T-cell (primary cell): ENCODE results near the gene EYA2. TPM values are rescaled to one million over a fixed set of nuclear protein-coding genes. Genes with fewer than 3 reads are reported as not detected.

Source experiments
- ATAC-seq, 4 experiments: fragments of 200-7000 bp in 3 of 4; fragments of 150-1000 bp in 1 of 4; cut with Tn5 transposase; replicated peaks in 1 of 4; 1 replicate in 3 of 4; 2 replicates in 1 of 4; pipeline ENCODE4 v1.10.0; 2021; ENCODE audit warnings: moderate library complexity in 3 of 4, mild to moderate bottlenecking in 2 of 4, moderate number of reproducible peaks in 1 of 4
- CTCF ChIA-PET, 2 donors: fragments of 300-600 bp; sonication (Branson Sonifier 250); formaldehyde crosslinking; loops; one replicate each; lab custom pipeline; 2022; ENCODE audit warnings: antibody characterized with exemption in 2 of 2; lab: Charles Lee
- POLR2A ChIA-PET, 2 donors: fragments of 300-600 bp; sonication (Branson Sonifier 250); formaldehyde crosslinking; loops; one replicate each; lab custom pipeline; 2022; ENCODE audit warnings: antibody characterized with exemption in 2 of 2; lab: Charles Lee
- DNase-seq, 35 experiments: peaks; one replicate each; pipeline versions ENCODE4 v3.0.0 to v3.0.0-alpha.2; 2013 to 2023
- H3K27ac ChIP-seq: one replicate; pipeline ENCODE4 v1.5.1; 2013; ENCODE audit warnings: low read length
- H3K27me3 ChIP-seq, 2 experiments: replicated peaks in 1 of 2; 1 replicate in 1 of 2; 2 replicates in 1 of 2; pipeline versions ENCODE4 v1.6.1 to v1.7.0; 2013; ENCODE audit warnings: low read length in 1 of 2, mixed read lengths in 1 of 2; ENCODE audit not compliant: control insufficient read depth in 2 of 2, insufficient read depth in 2 of 2; ENCODE audit errors: extremely low read depth in 1 of 2
- H3K36me3 ChIP-seq, 2 donors: 1 replicate in 1 of 2; 2 replicates in 1 of 2; pipeline versions ENCODE4 v1.6.1 to v1.7.0; 2013; ENCODE audit warnings: low read length in 1 of 2; ENCODE audit not compliant: control insufficient read depth in 2 of 2, insufficient read depth in 1 of 2; ENCODE audit errors: extremely low read depth in 1 of 2
- H3K4me1 ChIP-seq, 2 experiments: 1 replicate in 1 of 2; 2 replicates in 1 of 2; pipeline versions ENCODE4 v1.6.1 to v1.7.0; 2013; ENCODE audit warnings: low read length in 2 of 2, mixed read lengths in 1 of 2; ENCODE audit not compliant: insufficient read depth in 2 of 2, control insufficient read depth in 1 of 2; ENCODE audit errors: extremely low read depth in 1 of 2
- H3K4me3 ChIP-seq, 2 donors: 1 replicate in 1 of 2; 2 replicates in 1 of 2; pipeline versions ENCODE4 v1.5.1 to v1.7.0; 2013; ENCODE audit warnings: mild to moderate bottlenecking in 2 of 2, low read length in 1 of 2, moderate library complexity in 1 of 2; ENCODE audit not compliant: control insufficient read depth in 1 of 2; ENCODE audit errors: extremely low read depth in 1 of 2
- H3K9me3 ChIP-seq: 2 replicates; pipeline ENCODE4 v1.7.0; 2013
- H3K27ac Mint-ChIP-seq, 2 donors: one replicate each; pipeline ENCODE4 v1.8.0; 2020 to 2021; ENCODE audit warnings: mild to moderate bottlenecking in 2 of 2, mixed read lengths in 2 of 2
- H3K27me3 Mint-ChIP-seq, 2 donors: one replicate each; pipeline ENCODE4 v1.8.0; 2021 to 2022; ENCODE audit warnings: mixed read lengths in 2 of 2
- H3K36me3 Mint-ChIP-seq: one replicate; pipeline ENCODE4 v1.8.0; 2021; ENCODE audit warnings: mixed read lengths
- H3K4me1 Mint-ChIP-seq, 3 donors: one replicate each; pipeline ENCODE4 v1.8.0; 2020 to 2022; ENCODE audit warnings: mixed read lengths in 3 of 3, mild to moderate bottlenecking in 1 of 3
- H3K4me3 Mint-ChIP-seq, 3 donors: one replicate each; pipeline ENCODE4 v1.8.0; 2020 to 2022; ENCODE audit warnings: mild to moderate bottlenecking in 3 of 3, mixed read lengths in 3 of 3, moderate library complexity in 3 of 3
- H3K9me3 Mint-ChIP-seq, 3 donors: one replicate each; pipeline ENCODE4 v1.8.0; 2020 to 2022; ENCODE audit warnings: mixed read lengths in 3 of 3
- WGBS: methylation state at CpG from one replicate; pipeline ENCODE4 v1.1.5; 2013; ENCODE audit warnings: missing lambda C conversion rate; ENCODE audit not compliant: insufficient coverage; 5-methylcytosine and 5-hydroxymethylcytosine counted together
- total RNA-seq, 35 experiments: library from RNA in 6 of 35; stranded (reverse) in 6 of 35; fragments of 120-200 nt in 1 of 35; gene quantifications; one replicate each; pipeline versions ENCODE4 v1.2.1 to v1.2.4 and lab custom pipeline; 2013 to 2026

Gene EYA2
- total RNA-seq, 5 donors from 2014 or later (not counting 1 experiment from before 2014, with no cell fraction given) = not detected

DNA sequence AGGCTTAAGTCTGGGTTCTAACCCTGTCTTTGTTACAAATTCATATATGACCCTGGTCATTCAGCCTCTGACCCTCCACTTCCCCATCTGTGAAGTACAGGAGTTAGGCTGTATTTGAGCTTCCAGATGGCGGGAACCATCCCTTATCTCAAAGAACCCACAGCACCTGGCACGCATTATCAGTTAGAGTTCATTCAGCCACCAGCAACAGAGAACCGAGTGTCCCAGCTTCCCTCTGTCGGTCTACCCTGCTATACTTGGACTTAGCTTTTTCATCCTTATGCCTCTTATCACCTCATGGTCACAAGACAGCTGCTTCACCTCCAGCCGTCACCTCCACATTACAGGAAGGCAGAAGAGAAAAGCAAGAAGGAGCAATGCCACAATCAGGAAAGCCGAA is 147.8 kb downstream of the EYA2 start:
- Histone ChIP-seq H3K36me3 (no peaks in the 10 kb centered on the region), H3K27me3 (peaks cover 0 to 13% of the 10 kb centered on the region in 2 experiments), H3K9me3 (no peaks in the 10 kb centered on the region), H3K4me3 (no peak overlapping the region), H3K4me1 (no peaks in the 10 kb centered on the region), H3K27ac (no peak overlapping the region)
- 84% methylated on average over 4 of the region's 6 CpGs for WGBS
- Mint-ChIP-seq H3K4me1 (no peaks in the 10 kb centered on the region), H3K27me3 (peaks cover 18 to 22% of the 10 kb centered on the region in 2 donors), H3K27ac (no peak overlapping the region), H3K4me3 (no peak overlapping the region), H3K36me3 (no peaks in the 10 kb centered on the region), H3K9me3 (peaks cover 6 to 10% (median 8%) of the 10 kb centered on the region in 3 donors)
- ChIA-PET POLR2A (no interaction called here), CTCF (no interaction called here)
- ATAC-seq = no peak
- no peak for DNase-seq

DNA sequence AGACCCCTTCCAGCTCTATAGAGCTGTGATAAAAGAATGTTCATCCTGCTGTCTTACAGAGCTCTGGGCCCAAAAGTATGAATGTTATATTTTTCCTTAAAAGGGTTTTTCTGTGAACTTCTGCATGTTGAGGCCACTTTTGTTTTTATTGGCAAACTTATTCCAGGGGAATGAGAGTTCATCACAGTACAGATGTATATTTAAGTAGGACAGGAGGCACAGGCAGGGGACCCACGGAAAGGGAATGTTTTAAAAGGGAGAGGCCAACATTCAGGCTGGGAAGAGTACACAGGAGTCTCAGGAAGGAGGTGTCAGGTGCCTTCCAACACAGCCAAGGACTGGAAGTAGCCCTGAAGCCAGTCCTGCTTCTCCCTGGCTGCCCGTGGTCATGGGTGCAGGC is 148.4 kb downstream of the EYA2 start:
- 71% methylated on average over 2 of the region's 2 CpGs for WGBS
- peaks cover 20 to 24% of the 10 kb centered on the region in 2 donors for H3K27me3 Mint-ChIP-seq
- no peaks in the 10 kb centered on the region for H3K36me3 ChIP-seq

GRCh38 chr20:47044938-47045337 is 150.3 kb downstream of the EYA2 start:
- Histone ChIP-seq H3K27me3 (peaks cover 0 to 17% of the 10 kb centered on the region in 2 experiments), H3K4me3 (no peak overlapping the region), H3K27ac (no peak overlapping the region), H3K36me3 (no peaks in the 10 kb centered on the region), H3K9me3 (no peaks in the 10 kb centered on the region), H3K4me1 (no peaks in the 10 kb centered on the region)
- Mint-ChIP-seq H3K36me3 (no peaks in the 10 kb centered on the region), H3K4me1 (no peaks in the 10 kb centered on the region), H3K27ac (no peak overlapping the region), H3K9me3 (peaks cover 6 to 10% (median 8%) of the 10 kb centered on the region in 3 donors), H3K4me3 (no peak overlapping the region), H3K27me3 (peaks cover 17 to 22% of the 10 kb centered on the region in 2 donors)
- ATAC-seq (no peak), DNase-seq (no peak)
- 71% methylated on average over 1 of the region's 1 CpG for WGBS
- POLR2A ChIA-PET = no interaction called here
- CTCF ChIA-PET = no interaction called here

More for the DNA sequence above, 148.4 kb downstream of the EYA2 start:
- Histone ChIP-seq H3K27me3 (peaks cover 0 to 17% of the 10 kb centered on the region in 2 experiments), H3K4me3 (no peak overlapping the region), H3K4me1 (no peaks in the 10 kb centered on the region), H3K9me3 (no peaks in the 10 kb centered on the region), H3K27ac (no peak overlapping the region)
- ATAC-seq (no peak), DNase-seq (no peak)
- POLR2A ChIA-PET = no interaction called here
- Mint-ChIP-seq H3K4me3 (no peak overlapping the region), H3K36me3 (no peaks in the 10 kb centered on the region), H3K4me1 (no peaks in the 10 kb centered on the region), H3K27ac (no peak overlapping the region), H3K9me3 (peaks cover 6 to 10% (median 8%) of the 10 kb centered on the region in 3 donors)
- CTCF ChIA-PET = no interaction called here

- ChIA-PET POLR2A (no interaction called here), CTCF (no interaction called here)
- H3K9me3 Mint-ChIP-seq = peaks cover 6 to 10% (median 8%) of the 10 kb centered on the region in 3 donors
- no peak for ATAC-seq
- Histone ChIP-seq H3K4me3 (no peak overlapping the region), H3K27ac (no peak overlapping the region), H3K27me3 (peaks cover 0 to 14% of the 10 kb centered on the region in 2 experiments), H3K9me3 (no peaks in the 10 kb centered on the region), H3K36me3 (no peaks in the 10 kb centered on the region), H3K4me1 (no peaks in the 10 kb centered on the region)
- H3K4me1 Mint-ChIP-seq = no peaks in the 10 kb centered on the region
- WGBS = 80% methylated on average over 3 of the region's 5 CpGs
- DNase-seq = no peak
- H3K27ac Mint-ChIP-seq = no peak overlapping the region
- no peak overlapping the region for H3K4me3 Mint-ChIP-seq
- H3K36me3 Mint-ChIP-seq = no peaks in the 10 kb centered on the region
- peaks cover 15 to 24% of the 10 kb centered on the region in 2 donors for H3K27me3 Mint-ChIP-seq
Measured at GRCh38 chr20:47048054-47048453, 153.4 kb downstream of the EYA2 start.

- no peak overlapping the region for H3K27ac ChIP-seq
- peaks cover 0 to 14% of the 10 kb centered on the region in 2 experiments for H3K27me3 ChIP-seq
- no peaks in the 10 kb centered on the region for H3K9me3 ChIP-seq
- no peak for ATAC-seq
- no peaks in the 10 kb centered on the region for H3K4me1 ChIP-seq
- no peak overlapping the region for H3K4me3 Mint-ChIP-seq
- CTCF ChIA-PET = no interaction called here
- no peak for DNase-seq
- H3K9me3 Mint-ChIP-seq = peaks cover 6 to 10% (median 8%) of the 10 kb centered on the region in 3 donors
- H3K27me3 Mint-ChIP-seq = peaks cover 15 to 21% of the 10 kb centered on the region in 2 donors
- no peaks in the 10 kb centered on the region for H3K36me3 ChIP-seq
- POLR2A ChIA-PET = no interaction called here
- H3K4me1 Mint-ChIP-seq = no peaks in the 10 kb centered on the region
- no peaks in the 10 kb centered on the region for H3K36me3 Mint-ChIP-seq
- no peak overlapping the region for H3K27ac Mint-ChIP-seq
- WGBS = 60% methylated on average over 6 of the region's 7 CpGs
- no peak overlapping the region for H3K4me3 ChIP-seq
Measured at GRCh38 chr20:47049771-47050170, 155.1 kb downstream of the EYA2 start.

- 91% methylated on average over 11 of the region's 14 CpGs for WGBS
Measured at GRCh38 chr20:47050996-47051395, 156.4 kb downstream of the EYA2 start.

More at GRCh38 chr20:47050996-47051395, 156.4 kb downstream of the EYA2 start:
- Mint-ChIP-seq H3K27me3 (peaks cover 15 to 27% of the 10 kb centered on the region in 2 donors), H3K4me3 (no peak overlapping the region), H3K36me3 (no peaks in the 10 kb centered on the region), H3K27ac (no peak overlapping the region), H3K4me1 (no peaks in the 10 kb centered on the region), H3K9me3 (no peaks in the 10 kb centered on the region)
- ChIA-PET POLR2A (no interaction called here), CTCF (no interaction called here)
- Histone ChIP-seq H3K27me3 (peaks cover 0 to 16% of the 10 kb centered on the region in 2 experiments), H3K4me1 (no peaks in the 10 kb centered on the region), H3K9me3 (no peaks in the 10 kb centered on the region), H3K27ac (no peak overlapping the region), H3K4me3 (no peak overlapping the region), H3K36me3 (no peaks in the 10 kb centered on the region)
- ATAC-seq (no peak), DNase-seq (no peak)
